Hematopoietic multipotent progenitor cell treated with erythropoietin and hydrocortisone succinate and interleukin-3 and kit ligand, for 8 days (in vitro differentiated cells): ENCODE results near the gene WSCD2.

Experiments used
- DNase-seq: peaks from one replicate; pipeline ENCODE4 v3.0.0-alpha.2; 2015

WSCD2 gene

GRCh38 chr12:108271951-108272872 lies 143.1 kb downstream of the WSCD2 start:
- no peak for DNase-seq

GRCh38 chr12:108273217-108273616 lies 144.1 kb downstream of the WSCD2 start:
- no peak for DNase-seq

- DNase-seq: no peak
These were observed 148.5 kb downstream of the WSCD2 start for GRCh38 chr12:108277613-108278012.

GRCh38 chr12:108282160-108282559 lies 153.1 kb downstream of the WSCD2 start:
- no peak for DNase-seq

GRCh38 chr12:108282676-108283075 lies 153.6 kb downstream of the WSCD2 start:
- DNase-seq: no peak

- DNase-seq: no peak
These were observed 155.1 kb downstream of the WSCD2 start for GRCh38 chr12:108284163-108284562.

GRCh38 chr12:108285016-108285415 lies 155.9 kb downstream of the WSCD2 start:
- no peak for DNase-seq

GRCh38 chr12:108287227-108287626 lies 158.1 kb downstream of the WSCD2 start:
- DNase-seq: no peak

GRCh38 chr12:108289350-108290161 lies 160.5 kb downstream of the WSCD2 start:
- no peak for DNase-seq

GRCh38 chr12:108295641-108296040 lies 166.6 kb downstream of the WSCD2 start:
- no peak for DNase-seq

- DNase-seq: no peak
These were observed 167.9 kb downstream of the WSCD2 start for GRCh38 chr12:108296945-108297344.

- DNase-seq: no peak
These were observed 168.3 kb downstream of the WSCD2 start for GRCh38 chr12:108297424-108297823.

GRCh38 chr12:108297895-108298760 lies 169.0 kb downstream of the WSCD2 start:
- DNase-seq: no peak

- no peak for DNase-seq
These were observed 169.7 kb downstream of the WSCD2 start for GRCh38 chr12:108298761-108299275.

GRCh38 chr12:108299516-108299915 lies 170.4 kb downstream of the WSCD2 start:
- DNase-seq: no peak
